RWPE2 (cell line): ENCODE measurements around the gene CEP112.

Experiments used
- ATAC-seq: fragments of 200-7000 bp; cut with Tn5 transposase; 3 replicates; pipeline ENCODE4 v1.9.1; 2021; ENCODE audit warnings: low read depth
- DNase-seq: peaks from one replicate; pipeline ENCODE4 v3.0.0-alpha.2; 2020; ENCODE audit warnings: low spot score
- H3K27ac ChIP-seq: fragments of 450-650 bp; 2 replicates; pipeline ENCODE4 v1.5.1; 2017; ENCODE audit warnings: mild to moderate bottlenecking; ENCODE audit not compliant: poor library complexity, severe bottlenecking
- H3K27me3 ChIP-seq: fragments of 250-450 bp; sonication (Bioruptor Pico); 2 replicates; pipeline ENCODE4 v1.5.1; 2021; ENCODE audit warnings: mild to moderate bottlenecking, moderate library complexity; ENCODE audit not compliant: insufficient read depth, poor library complexity, severe bottlenecking
- H3K36me3 ChIP-seq: fragments of 250-450 bp; sonication (Bioruptor Pico); 2 replicates; pipeline ENCODE4 v1.5.1; 2020; ENCODE audit warnings: low read depth, mild to moderate bottlenecking, moderate library complexity
- H3K4me1 ChIP-seq: fragments of 250-450 bp; sonication (Bioruptor Pico); 2 replicates; pipeline ENCODE4 v1.5.1; 2021; ENCODE audit warnings: mild to moderate bottlenecking, moderate library complexity; ENCODE audit not compliant: insufficient read depth, poor library complexity, severe bottlenecking
- H3K4me3 ChIP-seq: fragments of 250-450 bp; sonication (Bioruptor Pico); 2 replicates; pipeline ENCODE4 v1.5.1; 2021; ENCODE audit warnings: mild to moderate bottlenecking, moderate library complexity; ENCODE audit not compliant: severe bottlenecking
- H3K9me3 ChIP-seq: fragments of 250-450 bp; sonication (Bioruptor Pico); 2 replicates; pipeline ENCODE4 v1.5.1; 2021; ENCODE audit warnings: mild to moderate bottlenecking, moderate library complexity; ENCODE audit not compliant: severe bottlenecking
- TF ChIP-seq, protein P1 (sequence below): fragments of 450-650 bp; IDR thresholded peaks from one replicate; pipeline ENCODE4 v1.5.1; 2017; ENCODE audit warnings: mild to moderate bottlenecking, moderate library complexity; ENCODE audit not compliant: poor library complexity, severe bottlenecking

The CEP112 gene

GRCh38 chr17:65820306-65820705, 371.6 kb downstream of the CEP112 start:
- no peak for ATAC-seq
- no peaks in the 10 kb centered on the region for H3K36me3 ChIP-seq
- DNase-seq, result no peak
- peaks cover 1% of the 10 kb centered on the region for H3K27me3 ChIP-seq
- no peak overlapping the region for H3K27ac ChIP-seq
- H3K9me3 ChIP-seq, result no peaks in the 10 kb centered on the region
- peaks cover 6% of the 10 kb centered on the region for H3K4me1 ChIP-seq
- H3K4me3 ChIP-seq, result no peak overlapping the region
- TF ChIP-seq, protein P1, sequence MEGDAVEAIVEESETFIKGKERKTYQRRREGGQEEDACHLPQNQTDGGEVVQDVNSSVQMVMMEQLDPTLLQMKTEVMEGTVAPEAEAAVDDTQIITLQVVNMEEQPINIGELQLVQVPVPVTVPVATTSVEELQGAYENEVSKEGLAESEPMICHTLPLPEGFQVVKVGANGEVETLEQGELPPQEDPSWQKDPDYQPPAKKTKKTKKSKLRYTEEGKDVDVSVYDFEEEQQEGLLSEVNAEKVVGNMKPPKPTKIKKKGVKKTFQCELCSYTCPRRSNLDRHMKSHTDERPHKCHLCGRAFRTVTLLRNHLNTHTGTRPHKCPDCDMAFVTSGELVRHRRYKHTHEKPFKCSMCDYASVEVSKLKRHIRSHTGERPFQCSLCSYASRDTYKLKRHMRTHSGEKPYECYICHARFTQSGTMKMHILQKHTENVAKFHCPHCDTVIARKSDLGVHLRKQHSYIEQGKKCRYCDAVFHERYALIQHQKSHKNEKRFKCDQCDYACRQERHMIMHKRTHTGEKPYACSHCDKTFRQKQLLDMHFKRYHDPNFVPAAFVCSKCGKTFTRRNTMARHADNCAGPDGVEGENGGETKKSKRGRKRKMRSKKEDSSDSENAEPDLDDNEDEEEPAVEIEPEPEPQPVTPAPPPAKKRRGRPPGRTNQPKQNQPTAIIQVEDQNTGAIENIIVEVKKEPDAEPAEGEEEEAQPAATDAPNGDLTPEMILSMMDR, result no peak

- no peak overlapping the region for H3K4me3 ChIP-seq
- no peak for ATAC-seq
Measured at GRCh38 chr17:65819810-65820209, 372.1 kb downstream of the CEP112 start.

DNA sequence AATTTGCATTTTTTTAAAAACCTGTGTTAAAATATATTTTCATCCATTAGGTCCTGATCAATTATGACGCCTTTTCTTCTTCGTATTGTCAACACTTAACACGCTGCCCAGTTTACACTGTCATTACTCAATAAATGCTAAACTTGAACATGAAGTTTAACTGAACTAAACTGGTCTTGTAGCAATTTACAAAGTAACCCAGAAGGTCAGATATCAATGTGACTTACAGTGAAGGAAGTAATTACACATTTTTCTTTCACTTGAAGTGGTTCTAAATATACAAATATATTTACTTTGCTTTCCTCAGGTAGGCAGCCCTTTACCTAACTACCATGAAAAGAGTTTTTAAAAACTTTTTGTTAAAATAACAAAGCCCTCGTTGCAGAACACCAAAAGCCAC, 374.0 kb downstream of the CEP112 start:
- Histone ChIP-seq H3K27me3 (peaks cover 7% of the 10 kb centered on the region), H3K4me1 (no peaks in the 10 kb centered on the region), H3K36me3 (no peaks in the 10 kb centered on the region), H3K4me3 (no peak overlapping the region), H3K9me3 (no peaks in the 10 kb centered on the region), H3K27ac (no peak overlapping the region)
- TF ChIP-seq, protein P1, result no peak
- ATAC-seq (no peak), DNase-seq (no peak)

More at GRCh38 chr17:65819810-65820209, 372.1 kb downstream of the CEP112 start:
- peaks cover 6% of the 10 kb centered on the region for H3K27me3 ChIP-seq
- TF ChIP-seq, protein P1, result no peak
- no peak for DNase-seq
- no peaks in the 10 kb centered on the region for H3K36me3 ChIP-seq
- H3K9me3 ChIP-seq, result no peaks in the 10 kb centered on the region
- H3K4me1 ChIP-seq, result peaks cover 6% of the 10 kb centered on the region
- no peak overlapping the region for H3K27ac ChIP-seq

DNA sequence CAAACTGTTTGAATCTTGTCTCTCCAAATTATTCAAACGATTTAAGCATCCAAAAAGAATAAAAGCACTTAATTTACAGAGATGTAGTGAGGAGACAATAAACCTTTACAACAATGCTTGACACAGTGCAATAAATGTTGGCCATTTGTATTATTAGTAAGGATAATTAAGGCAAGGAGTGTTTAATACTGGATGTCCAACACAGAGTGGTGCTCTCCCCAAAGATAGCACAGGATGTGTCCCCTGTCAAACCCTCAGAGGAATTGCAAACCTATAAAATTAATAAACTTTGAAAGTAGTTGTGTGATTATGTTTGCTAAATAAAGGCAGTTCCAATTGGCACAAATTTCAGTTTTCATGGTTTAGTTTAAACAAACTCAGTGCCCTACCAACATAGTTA, 377.5 kb downstream of the CEP112 start:
- TF ChIP-seq, protein P1, result no peak
- no peaks in the 10 kb centered on the region for H3K9me3 ChIP-seq
- ATAC-seq (no peak), DNase-seq (no peak)
- H3K27me3 ChIP-seq, result peaks cover 7% of the 10 kb centered on the region
- H3K27ac ChIP-seq, result no peak overlapping the region
- no peaks in the 10 kb centered on the region for H3K36me3 ChIP-seq
- no peak overlapping the region for H3K4me3 ChIP-seq
- no peaks in the 10 kb centered on the region for H3K4me1 ChIP-seq

DNA sequence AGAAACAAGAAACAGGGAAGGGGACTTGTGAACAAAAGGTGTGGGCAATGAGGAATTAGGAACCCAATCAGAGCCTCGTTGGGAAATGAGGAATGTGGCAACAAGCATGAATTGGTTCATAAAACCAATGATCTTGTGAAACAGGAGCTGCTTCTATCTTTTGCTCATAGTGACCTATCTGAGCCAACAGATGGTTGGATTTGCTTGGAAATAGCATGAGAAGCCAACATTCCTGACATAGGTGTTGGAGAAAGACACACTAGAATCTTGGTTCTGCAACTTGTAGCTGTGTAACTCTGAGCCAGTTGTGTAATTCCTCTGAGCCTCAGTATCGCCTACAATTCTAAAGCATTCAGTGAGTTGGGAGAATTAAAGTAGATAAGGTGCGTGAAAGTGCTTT, 378.6 kb downstream of the CEP112 start:
- Histone ChIP-seq H3K4me1 (no peaks in the 10 kb centered on the region), H3K27ac (no peak overlapping the region), H3K4me3 (no peak overlapping the region), H3K36me3 (no peaks in the 10 kb centered on the region), H3K9me3 (no peaks in the 10 kb centered on the region), H3K27me3 (peaks cover 7% of the 10 kb centered on the region)
- DNase-seq (no peak), ATAC-seq (no peak)
- TF ChIP-seq, protein P1, result no peak
